Measurements from ENCODE around the gene KLHL28. TPM values are rescaled to one million over a fixed set of nuclear protein-coding genes. Genes with fewer than 3 reads are reported as not detected.

Gene KLHL28, protein sequence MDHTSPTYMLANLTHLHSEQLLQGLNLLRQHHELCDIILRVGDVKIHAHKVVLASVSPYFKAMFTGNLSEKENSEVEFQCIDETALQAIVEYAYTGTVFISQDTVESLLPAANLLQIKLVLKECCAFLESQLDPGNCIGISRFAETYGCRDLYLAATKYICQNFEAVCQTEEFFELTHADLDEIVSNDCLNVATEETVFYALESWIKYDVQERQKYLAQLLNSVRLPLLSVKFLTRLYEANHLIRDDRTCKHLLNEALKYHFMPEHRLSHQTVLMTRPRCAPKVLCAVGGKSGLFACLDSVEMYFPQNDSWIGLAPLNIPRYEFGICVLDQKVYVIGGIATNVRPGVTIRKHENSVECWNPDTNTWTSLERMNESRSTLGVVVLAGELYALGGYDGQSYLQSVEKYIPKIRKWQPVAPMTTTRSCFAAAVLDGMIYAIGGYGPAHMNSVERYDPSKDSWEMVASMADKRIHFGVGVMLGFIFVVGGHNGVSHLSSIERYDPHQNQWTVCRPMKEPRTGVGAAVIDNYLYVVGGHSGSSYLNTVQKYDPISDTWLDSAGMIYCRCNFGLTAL
- total RNA-seq: 10 to 100 TPM; 10.0 to 18.4 (median 11.6) TPM

DNA sequence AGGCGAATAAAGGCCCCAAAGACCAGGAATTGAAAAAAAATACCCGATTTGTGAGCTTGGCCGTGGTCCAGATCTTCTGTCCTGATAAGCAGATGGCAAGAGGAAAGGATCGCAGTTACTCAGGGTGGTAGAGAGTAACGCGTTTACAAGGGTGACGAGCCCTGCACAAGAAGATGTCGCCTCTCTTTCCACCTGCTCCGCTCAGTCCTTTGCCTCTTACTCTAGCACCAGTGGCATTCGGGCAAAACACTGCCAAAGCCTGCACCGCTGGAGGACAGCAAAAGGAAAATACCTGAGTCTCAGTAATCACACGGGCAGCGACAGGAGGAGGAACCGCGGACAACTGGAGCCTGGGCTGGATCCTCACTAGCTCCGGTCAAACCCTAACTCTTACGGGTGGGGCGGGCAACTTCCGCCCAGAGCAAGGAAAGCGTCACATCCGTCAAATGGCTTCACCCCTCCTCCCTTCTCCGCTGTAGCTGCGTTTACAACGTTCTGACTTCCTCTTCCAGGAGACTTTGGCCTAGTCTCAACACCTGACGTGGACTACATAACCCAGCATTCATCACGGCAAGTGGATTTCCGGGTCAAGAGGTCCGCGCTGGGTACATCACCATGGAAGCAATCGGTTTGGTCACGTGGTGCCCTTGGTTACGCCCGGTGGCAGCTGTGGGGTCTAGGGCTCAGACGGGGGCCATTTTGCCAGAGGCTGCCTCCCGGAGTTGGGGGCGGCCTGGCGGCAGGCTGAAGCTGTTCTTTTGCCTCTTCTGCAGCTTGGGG is at the start of gene KLHL28, which contains the start of gene TOGARAM1:
Gene KLHL28, minus strand, starts transcription at position 394 of the 780 bp plus-strand sequence. CDS start 16,019 bp downstream, outside the sequence.
Gene TOGARAM1, plus strand, starts transcription at position 637 of the 780 bp plus-strand sequence. CDS start 232 bp downstream, outside the sequence.
- peak; percentile 79 to 91 for TF ChIP-seq POLR2A (IDR thresholded peaks at IDR 0.05)
- TF ChIP-seq EP300 (IDR thresholded peaks at IDR 0.05): peak; percentile 95 to 96
- TF ChIP-seq, protein P1, sequence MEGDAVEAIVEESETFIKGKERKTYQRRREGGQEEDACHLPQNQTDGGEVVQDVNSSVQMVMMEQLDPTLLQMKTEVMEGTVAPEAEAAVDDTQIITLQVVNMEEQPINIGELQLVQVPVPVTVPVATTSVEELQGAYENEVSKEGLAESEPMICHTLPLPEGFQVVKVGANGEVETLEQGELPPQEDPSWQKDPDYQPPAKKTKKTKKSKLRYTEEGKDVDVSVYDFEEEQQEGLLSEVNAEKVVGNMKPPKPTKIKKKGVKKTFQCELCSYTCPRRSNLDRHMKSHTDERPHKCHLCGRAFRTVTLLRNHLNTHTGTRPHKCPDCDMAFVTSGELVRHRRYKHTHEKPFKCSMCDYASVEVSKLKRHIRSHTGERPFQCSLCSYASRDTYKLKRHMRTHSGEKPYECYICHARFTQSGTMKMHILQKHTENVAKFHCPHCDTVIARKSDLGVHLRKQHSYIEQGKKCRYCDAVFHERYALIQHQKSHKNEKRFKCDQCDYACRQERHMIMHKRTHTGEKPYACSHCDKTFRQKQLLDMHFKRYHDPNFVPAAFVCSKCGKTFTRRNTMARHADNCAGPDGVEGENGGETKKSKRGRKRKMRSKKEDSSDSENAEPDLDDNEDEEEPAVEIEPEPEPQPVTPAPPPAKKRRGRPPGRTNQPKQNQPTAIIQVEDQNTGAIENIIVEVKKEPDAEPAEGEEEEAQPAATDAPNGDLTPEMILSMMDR (IDR thresholded peaks at IDR 0.05): peak in 2 of 5 experiments; percentile 7 to 16
- Histone ChIP-seq H3K36me3 (no peaks in the 10 kb centered on the region), H3K4me3 (peak within 1 kb of the TSS; percentile 75 to 94 (median 88)), H3K27ac (peak within 1 kb of the TSS; percentile 79 to 93 (median 88)), H3K4me1 (peaks cover 0 to 78% (median 23%) of the 10 kb centered on the region in 4 donors), H3K27me3 (no peaks in the 10 kb centered on the region), H3K9me3 (no peaks in the 10 kb centered on the region)
- WGBS, 2 donors: 0% methylated on average over 31 to 37 of the region's 37 CpGs
- DNase-seq (ENCODE audit: low spot score in 2 of 2): peak; percentile 97 to 100

- no peaks in the 10 kb centered on the region for H3K27me3 ChIP-seq
- TF ChIP-seq, protein P1 (IDR thresholded peaks at IDR 0.05): no peak
- TF ChIP-seq POLR2A (IDR thresholded peaks at IDR 0.05) (no peak), EP300 (IDR thresholded peaks at IDR 0.05) (no peak)
- WGBS, 2 donors: 85% methylated on average over 2 of the region's 2 CpGs
- H3K4me1 ChIP-seq: no peaks in the 10 kb centered on the region
- no peak overlapping the region for H3K4me3 ChIP-seq
- H3K36me3 ChIP-seq: peaks cover 0 to 40% (median 3%) of the 10 kb centered on the region in 3 donors
- H3K27ac ChIP-seq: no peak overlapping the region
- H3K9me3 ChIP-seq: no peaks in the 10 kb centered on the region
- DNase-seq (ENCODE audit: low spot score in 2 of 2): no peak
Observed at GRCh38 chr14:45003924-45004323, 42.2 kb upstream of the KLHL28 start.

GRCh38 chr14:44995770-44996294 is 34.1 kb upstream of the KLHL28 start:
- peak overlapping the region in 2 of 4 donors; percentile 36 to 63 for H3K27ac ChIP-seq
- H3K4me3 ChIP-seq: no peak overlapping the region
- H3K4me1 ChIP-seq: peaks cover 0 to 6% (median 0%) of the 10 kb centered on the region in 4 donors
- TF ChIP-seq, protein P1 (IDR thresholded peaks at IDR 0.05): no peak
- TF ChIP-seq POLR2A (IDR thresholded peaks at IDR 0.05): no peak
- TF ChIP-seq EP300 (IDR thresholded peaks at IDR 0.05): no peak
- 63 to 64% methylated on average over 4 of the region's 4 CpGs for WGBS, 2 donors
- no peaks in the 10 kb centered on the region for H3K27me3 ChIP-seq
- no peaks in the 10 kb centered on the region for H3K9me3 ChIP-seq
- peaks cover 0 to 14% (median 0%) of the 10 kb centered on the region in 3 donors for H3K36me3 ChIP-seq
- no peak for DNase-seq (ENCODE audit: low spot score in 2 of 2)

DNA sequence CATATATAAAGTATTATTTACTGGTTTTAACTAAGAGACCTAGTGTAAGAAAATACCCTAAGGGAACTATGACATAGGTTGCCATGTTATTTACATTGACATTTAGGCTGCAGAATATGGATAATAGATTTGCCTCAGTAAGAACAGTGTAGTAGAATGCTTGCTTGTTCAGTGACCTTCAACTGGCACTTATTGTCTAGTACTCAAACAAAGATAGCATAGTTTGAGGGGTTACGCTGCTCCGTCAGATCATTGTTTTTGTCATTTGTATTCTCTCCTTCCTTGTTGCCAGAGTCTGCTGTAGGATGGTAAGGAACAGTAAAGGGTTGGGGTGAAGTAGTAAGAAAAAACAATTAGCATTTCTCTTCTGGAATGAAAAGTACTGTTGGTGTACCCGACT is 33.4 kb upstream of the KLHL28 start:
- TF ChIP-seq, protein P1 (IDR thresholded peaks at IDR 0.05): no peak
- TF ChIP-seq POLR2A (IDR thresholded peaks at IDR 0.05): no peak
- TF ChIP-seq EP300 (IDR thresholded peaks at IDR 0.05): peak in 1 of 2 donors; percentile 32
- WGBS, 2 donors: 47 to 62% methylated on average over 3 of the region's 3 CpGs

More for the DNA sequence above, 33.4 kb upstream of the KLHL28 start:
- peak overlapping the region in 2 of 4 donors; percentile 36 to 63 for H3K27ac ChIP-seq
- peaks cover 0 to 10% (median 0%) of the 10 kb centered on the region in 4 donors for H3K4me1 ChIP-seq
- H3K9me3 ChIP-seq: no peaks in the 10 kb centered on the region
- DNase-seq (ENCODE audit: low spot score in 2 of 2): no peak
- H3K4me3 ChIP-seq: no peak overlapping the region
- no peaks in the 10 kb centered on the region for H3K27me3 ChIP-seq
- H3K36me3 ChIP-seq: peaks cover 0 to 7% (median 0%) of the 10 kb centered on the region in 3 donors
